Neural cell (in vitro differentiated cells): ENCODE data around the gene SYPL2. TPM values are rescaled to one million over a fixed set of nuclear protein-coding genes. Genes with fewer than 3 reads are reported as not detected.

Experiments used
- H2AFZ ChIP-seq: fragments of 200-600, 300-800 bp; sonication (generic), shearing (Covaris generic); 2 replicates; pipeline ENCODE4 v1.6.0; 2014; ENCODE audit warnings: low read depth, mild to moderate bottlenecking, antibody characterized with exemption, low read length, moderate library complexity
- H3F3A ChIP-seq: fragments of 200-600 bp; shearing (Covaris generic); 2 replicates; pipeline ENCODE4 v1.6.1; 2016; ENCODE audit warnings: mild to moderate bottlenecking, moderate library complexity, mixed read lengths, antibody characterized with exemption, low read length; ENCODE audit not compliant: insufficient read depth, poor library complexity, severe bottlenecking
- H3K27ac ChIP-seq: fragments of 200-600, 300-800 bp; sonication (generic), shearing (Covaris generic); 2 replicates; pipeline ENCODE4 v1.5.1; 2014; ENCODE audit warnings: mild to moderate bottlenecking, low read length, moderate library complexity
- H3K27me3 ChIP-seq: fragments of 300-800, 200-600 bp; sonication (generic), shearing (Covaris generic); 2 replicates; pipeline ENCODE4 v1.6.0; 2014; ENCODE audit warnings: mild to moderate bottlenecking, low read depth, low read length, moderate library complexity; ENCODE audit not compliant: insufficient read depth
- H3K36me3 ChIP-seq: fragments of 300-800, 200-600 bp; sonication (generic), shearing (Covaris generic); 2 replicates; pipeline ENCODE4 v1.5.1; 2014; ENCODE audit warnings: mild to moderate bottlenecking, antibody characterized with exemption, low read length, moderate library complexity; ENCODE audit not compliant: insufficient read depth
- H3K4me2 ChIP-seq: fragments of 300-800, 200-600 bp; sonication (generic), shearing (Covaris generic); 2 replicates; pipeline ENCODE4 v1.6.0; 2014; ENCODE audit warnings: mild to moderate bottlenecking, low read length
- H3K4me3 ChIP-seq: fragments of 300-800, 200-600 bp; sonication (generic), shearing (Covaris generic); 2 replicates; pipeline ENCODE4 v1.5.1; 2014; ENCODE audit warnings: mild to moderate bottlenecking, low read length, moderate library complexity
- H3K79me2 ChIP-seq: fragments of 200-600 bp; shearing (Covaris generic); replicated peaks from 2 replicates; pipeline ENCODE4 v1.6.0; 2014; ENCODE audit warnings: mild to moderate bottlenecking, low read length, moderate library complexity; ENCODE audit not compliant: insufficient read depth
- H3K9ac ChIP-seq: fragments of 300-800, 200-600 bp; sonication (generic), shearing (Covaris generic); 2 replicates; pipeline ENCODE4 v1.6.1; 2016; ENCODE audit warnings: mild to moderate bottlenecking, low read length, mixed read lengths
- H3K9me2 ChIP-seq: fragments of 200-600 bp; shearing (Covaris generic); 2 replicates; pipeline ENCODE4 v1.6.1; 2016; ENCODE audit warnings: mild to moderate bottlenecking, low read length, mixed read lengths; ENCODE audit not compliant: insufficient read depth
- H3K9me3 ChIP-seq: fragments of 200-600, 300-800 bp; sonication (generic), shearing (Covaris generic); 2 replicates; pipeline ENCODE4 v1.6.1; 2016; ENCODE audit warnings: mild to moderate bottlenecking, mixed run types, low read length, moderate library complexity, mixed read lengths
- H4K20me1 ChIP-seq: fragments of 200-600 bp; shearing (Covaris generic); 2 replicates; pipeline ENCODE4 v1.6.1; 2016; ENCODE audit warnings: mild to moderate bottlenecking, mixed run types; ENCODE audit not compliant: insufficient read depth
- EP300 ChIP-seq: fragments of 450-650 bp; conservative IDR thresholded peaks from 2 replicates; pipeline ENCODE4 v1.6.1; 2014; ENCODE audit warnings: antibody characterized with exemption, mild to moderate bottlenecking, moderate library complexity; ENCODE audit not compliant: poor library complexity, severe bottlenecking
- EZH2 ChIP-seq: fragments of 200-600, 300-800 bp; shearing (Covaris generic), sonication (generic); IDR thresholded peaks from 2 replicates; pipeline ENCODE4 v1.6.1; 2014; ENCODE audit warnings: antibody characterized with exemption, low read length, borderline replicate concordance, mild to moderate bottlenecking; ENCODE audit not compliant: insufficient read depth, poor library complexity, severe bottlenecking
- MXI1 ChIP-seq: fragments of 450-650 bp; conservative IDR thresholded peaks from 2 replicates; pipeline ENCODE4 v1.6.1; 2014; ENCODE audit warnings: antibody characterized with exemption, mild to moderate bottlenecking; ENCODE audit not compliant: poor library complexity, severe bottlenecking
- POLR2AphosphoS5 ChIP-seq: IDR thresholded peaks from 2 replicates; pipeline ENCODE4 v1.6.1; 2012
- RAD21 ChIP-seq: fragments of 450-650 bp; conservative IDR thresholded peaks from 2 replicates; pipeline ENCODE4 v1.6.1; 2014; ENCODE audit warnings: antibody characterized with exemption, mild to moderate bottlenecking, moderate library complexity
- REST ChIP-seq: IDR thresholded peaks from 2 replicates; pipeline ENCODE4 v1.6.1; 2012; ENCODE audit warnings: borderline replicate concordance
- SMC3 ChIP-seq: fragments of 450-650 bp; conservative IDR thresholded peaks from 2 replicates; pipeline ENCODE4 v1.6.1; 2014; ENCODE audit warnings: antibody characterized with exemption, mild to moderate bottlenecking, moderate library complexity; ENCODE audit not compliant: poor library complexity
- TAF1 ChIP-seq: IDR thresholded peaks from 2 replicates; pipeline ENCODE4 v1.6.1; 2012; ENCODE audit warnings: low read depth
- polyA plus RNA-seq: library from polyadenylated mRNA; depleted of rRNA; stranded (reverse); fragments of >200 nt; gene quantifications from 2 replicates; pipeline ENCODE4 v1.2.3, GENCODE V29; 2014
- TF ChIP-seq, protein P1 (sequence below): fragments of 450-650 bp; IDR thresholded peaks from 2 replicates; pipeline ENCODE4 v1.5.1; 2014; ENCODE audit warnings: antibody characterized with exemption, mild to moderate bottlenecking, moderate library complexity; ENCODE audit not compliant: poor library complexity, severe bottlenecking

The SYPL2 gene
- polyA plus RNA-seq, 1 donor from 2014 or later, result not detected

GRCh38 chr1:109441069-109441468, 25.3 kb upstream of the SYPL2 start:
- H3K9ac ChIP-seq, result no peak overlapping the region
- no peaks in the 10 kb centered on the region for H3K36me3 ChIP-seq
- no peak overlapping the region for H2AFZ ChIP-seq
- H3K27ac ChIP-seq, result no peak overlapping the region
- no peaks in the 10 kb centered on the region for H3F3A ChIP-seq
- no peaks in the 10 kb centered on the region for H3K9me2 ChIP-seq
- no peaks in the 10 kb centered on the region for H3K79me2 ChIP-seq
- no peak overlapping the region for H3K4me2 ChIP-seq
- no peaks in the 10 kb centered on the region for H4K20me1 ChIP-seq
- H3K27me3 ChIP-seq, result peaks cover 12% of the 10 kb centered on the region
- no peak overlapping the region for H3K4me3 ChIP-seq
- TF ChIP-seq, protein P1, sequence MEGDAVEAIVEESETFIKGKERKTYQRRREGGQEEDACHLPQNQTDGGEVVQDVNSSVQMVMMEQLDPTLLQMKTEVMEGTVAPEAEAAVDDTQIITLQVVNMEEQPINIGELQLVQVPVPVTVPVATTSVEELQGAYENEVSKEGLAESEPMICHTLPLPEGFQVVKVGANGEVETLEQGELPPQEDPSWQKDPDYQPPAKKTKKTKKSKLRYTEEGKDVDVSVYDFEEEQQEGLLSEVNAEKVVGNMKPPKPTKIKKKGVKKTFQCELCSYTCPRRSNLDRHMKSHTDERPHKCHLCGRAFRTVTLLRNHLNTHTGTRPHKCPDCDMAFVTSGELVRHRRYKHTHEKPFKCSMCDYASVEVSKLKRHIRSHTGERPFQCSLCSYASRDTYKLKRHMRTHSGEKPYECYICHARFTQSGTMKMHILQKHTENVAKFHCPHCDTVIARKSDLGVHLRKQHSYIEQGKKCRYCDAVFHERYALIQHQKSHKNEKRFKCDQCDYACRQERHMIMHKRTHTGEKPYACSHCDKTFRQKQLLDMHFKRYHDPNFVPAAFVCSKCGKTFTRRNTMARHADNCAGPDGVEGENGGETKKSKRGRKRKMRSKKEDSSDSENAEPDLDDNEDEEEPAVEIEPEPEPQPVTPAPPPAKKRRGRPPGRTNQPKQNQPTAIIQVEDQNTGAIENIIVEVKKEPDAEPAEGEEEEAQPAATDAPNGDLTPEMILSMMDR, result no peak
- TF ChIP-seq TAF1 (no peak), MXI1 (no peak), REST (no peak), RAD21 (no peak), POLR2AphosphoS5 (no peak), SMC3 (no peak), EP300 (no peak), EZH2 (no peak)
- no peaks in the 10 kb centered on the region for H3K9me3 ChIP-seq

- Histone ChIP-seq H3K4me2 (no peak overlapping the region), H3K9ac (no peak overlapping the region), H3F3A (no peaks in the 10 kb centered on the region), H3K27me3 (peaks cover 12% of the 10 kb centered on the region), H3K9me3 (no peaks in the 10 kb centered on the region), H3K9me2 (no peaks in the 10 kb centered on the region), H3K79me2 (no peaks in the 10 kb centered on the region), H4K20me1 (no peaks in the 10 kb centered on the region), H2AFZ (no peak overlapping the region), H3K36me3 (no peaks in the 10 kb centered on the region), H3K4me3 (no peak overlapping the region), H3K27ac (no peak overlapping the region)
- TF ChIP-seq SMC3 (no peak), RAD21 (no peak), EP300 (no peak), POLR2AphosphoS5 (no peak), REST (no peak), EZH2 (no peak), MXI1 (no peak), TAF1 (no peak)
- TF ChIP-seq, protein P1, result no peak
These were observed 22.9 kb upstream of the SYPL2 start for GRCh38 chr1:109443476-109443875.
